Hematopoietic multipotent progenitor cell treated with erythropoietin and hydrocortisone succinate and interleukin-3 and kit ligand, for 15 days (in vitro differentiated cells): ENCODE results near the gene CCL7.

Experiments
- DNase-seq: peaks from one replicate; pipeline ENCODE4 v3.0.0-alpha.2; 2015; ENCODE audit warnings: low spot score

CCL7 gene

GRCh38 chr17:34287875-34288274 lies 17.9 kb downstream of the CCL7 start:
- no peak for DNase-seq

- DNase-seq = no peak
Measured at GRCh38 chr17:34290586-34290985, 20.6 kb downstream of the CCL7 start.

- no peak for DNase-seq
Measured at GRCh38 chr17:34291721-34292348, 21.8 kb downstream of the CCL7 start.

- no peak for DNase-seq
Measured at GRCh38 chr17:34299027-34299426, 29.0 kb downstream of the CCL7 start.

GRCh38 chr17:34299956-34300577 lies 30.0 kb downstream of the CCL7 start:
- no peak for DNase-seq

- DNase-seq = no peak
Measured at GRCh38 chr17:34300652-34301370, 30.8 kb downstream of the CCL7 start.

- DNase-seq = no peak
Measured at GRCh38 chr17:34301986-34302385, 32.0 kb downstream of the CCL7 start.

- no peak for DNase-seq
Measured at GRCh38 chr17:34302636-34303035, 32.6 kb downstream of the CCL7 start.

GRCh38 chr17:34303606-34304005 lies 33.6 kb downstream of the CCL7 start:
- DNase-seq = no peak

GRCh38 chr17:34305061-34305460 lies 35.0 kb downstream of the CCL7 start:
- no peak for DNase-seq

- DNase-seq = no peak
Measured at GRCh38 chr17:34305606-34306005, 35.6 kb downstream of the CCL7 start.

- no peak for DNase-seq
Measured at GRCh38 chr17:34306466-34306865, 36.4 kb downstream of the CCL7 start.

GRCh38 chr17:34307110-34307509 lies 37.1 kb downstream of the CCL7 start:
- DNase-seq = no peak

- no peak for DNase-seq
Measured at GRCh38 chr17:34308371-34308770, 38.4 kb downstream of the CCL7 start.

- no peak for DNase-seq
Measured at GRCh38 chr17:34311291-34311690, 41.3 kb downstream of the CCL7 start.

- DNase-seq = no peak
Measured at GRCh38 chr17:34312080-34312479, 42.1 kb downstream of the CCL7 start.

- DNase-seq = no peak
Measured at GRCh38 chr17:34313164-34313563, 43.1 kb downstream of the CCL7 start.

GRCh38 chr17:34314279-34314678 lies 44.3 kb downstream of the CCL7 start:
- no peak for DNase-seq

GRCh38 chr17:34318474-34318873 lies 48.5 kb downstream of the CCL7 start:
- no peak for DNase-seq

GRCh38 chr17:34319039-34319483 lies 49.0 kb downstream of the CCL7 start, which contains the start of gene CCL8:
TSS of gene CCL8 (plus strand) at chr17:34319435. CDS start at chr17:34319502, 67 bp downstream.
- no peak for DNase-seq
